Stimulated activated CD8-positive, alpha-beta memory T cell treated with anti-CD3 and anti-CD28 coated beads, Interleukin-12 subunit alpha, Interleukin-12 subunit beta, amount 100 ng/mL, for 4 hours (primary cell): ENCODE measurements around the gene NCCRP1.

Experiments used
- DNase-seq: peaks from one replicate; pipeline ENCODE4 v3.0.0-alpha.2; 2020; ENCODE audit warnings: low read depth

The NCCRP1 gene

DNA sequence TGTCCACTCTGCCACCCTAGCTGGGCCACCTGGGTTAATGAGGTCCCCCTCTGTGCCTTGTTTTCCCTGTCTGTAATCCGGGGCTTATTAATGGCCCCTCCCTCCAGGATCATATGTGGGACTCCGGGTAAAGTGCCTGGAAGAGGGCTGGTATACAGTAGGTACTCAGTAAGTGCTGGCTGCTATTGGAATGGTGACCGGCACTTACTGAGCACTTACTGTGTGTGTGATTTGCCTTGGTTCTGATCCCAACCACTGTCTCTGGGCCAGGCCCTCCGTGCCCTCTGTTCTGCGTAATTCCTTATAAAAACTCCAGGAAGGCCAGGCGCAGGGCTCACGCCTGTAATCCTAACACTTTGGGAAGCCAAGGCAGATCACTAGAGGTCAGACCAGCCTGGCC is 30.9 kb upstream of the NCCRP1 start:
- no peak for DNase-seq

DNA sequence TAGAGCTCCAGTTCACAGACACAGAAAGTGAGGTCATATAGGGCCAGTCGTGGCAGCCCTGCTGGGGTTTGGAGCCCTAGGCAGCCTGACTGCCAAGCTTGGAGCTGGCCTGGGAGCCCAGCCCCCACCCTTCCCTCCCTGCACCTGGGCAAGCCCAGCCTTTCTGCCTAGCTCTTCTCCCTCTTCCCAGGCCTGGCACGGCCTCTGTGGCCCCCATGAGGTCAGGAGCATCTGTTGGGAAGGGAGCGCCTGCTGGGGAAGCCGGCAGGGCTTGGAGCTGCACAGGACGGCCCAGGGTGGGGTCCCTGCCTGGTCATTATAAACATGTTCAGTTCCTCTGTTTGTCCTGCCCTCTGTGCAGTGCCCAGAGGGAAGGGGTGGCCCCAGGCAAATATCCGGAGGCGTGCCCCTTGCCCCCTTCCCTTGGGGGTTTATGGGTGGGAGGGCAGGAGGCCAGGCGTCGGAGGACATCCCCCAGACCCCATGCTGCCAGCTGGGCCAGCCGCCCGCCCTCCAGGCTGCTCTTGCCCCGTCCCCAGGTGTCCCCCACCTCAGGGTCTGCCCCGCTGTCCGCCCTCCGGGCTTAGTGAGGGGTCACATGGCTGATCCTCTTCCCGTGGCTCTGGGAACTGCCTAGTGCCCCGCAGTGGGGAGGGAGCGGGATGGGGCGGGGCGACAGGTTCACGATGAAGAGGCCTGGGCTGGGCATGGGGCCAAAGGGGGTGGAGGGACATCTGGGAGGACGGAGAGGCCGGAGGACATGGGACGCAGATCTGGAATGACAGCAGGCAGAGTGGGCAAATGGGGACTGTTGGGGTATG is 30.0 kb upstream of the NCCRP1 start:
- no peak for DNase-seq

DNA sequence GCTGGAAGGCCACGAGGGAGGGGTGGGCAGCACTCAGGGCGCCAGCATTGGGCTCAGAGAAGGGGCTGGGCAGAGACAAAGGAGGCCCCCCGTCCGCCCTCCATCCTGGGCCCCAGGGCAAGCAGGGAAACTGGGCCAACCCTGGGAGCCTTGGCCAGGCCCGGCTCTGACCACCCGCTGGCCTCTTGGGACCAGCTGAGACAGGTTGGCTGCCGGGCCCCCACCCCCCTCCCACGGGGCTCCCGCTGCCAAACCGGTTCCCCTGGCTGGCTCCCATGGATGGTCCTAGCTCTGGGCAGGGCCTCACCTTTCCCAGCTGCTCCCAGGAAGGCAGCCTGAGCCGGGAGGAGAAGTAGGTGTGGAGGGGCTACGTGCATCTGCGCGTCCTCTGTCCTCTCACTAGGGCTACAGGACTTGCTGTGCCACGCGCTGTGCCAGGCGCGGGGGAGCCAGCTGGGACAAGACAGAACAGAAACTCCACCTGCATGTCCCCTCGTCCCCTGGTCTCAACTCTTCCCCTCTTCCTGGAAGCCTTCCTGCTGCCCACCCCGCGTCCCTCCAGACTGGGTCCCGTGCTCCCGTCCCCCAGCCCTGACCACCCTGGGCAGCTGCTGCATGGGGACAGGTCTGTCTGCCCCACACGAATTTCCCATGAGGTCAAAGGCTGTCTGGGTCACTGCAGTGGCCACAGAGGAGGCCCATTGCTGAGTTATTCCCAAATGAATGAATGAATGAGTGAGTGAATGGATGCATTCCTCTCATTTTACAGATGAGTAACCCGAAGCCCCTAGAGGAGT is 29.1 kb upstream of the NCCRP1 start:
- no peak for DNase-seq

DNA sequence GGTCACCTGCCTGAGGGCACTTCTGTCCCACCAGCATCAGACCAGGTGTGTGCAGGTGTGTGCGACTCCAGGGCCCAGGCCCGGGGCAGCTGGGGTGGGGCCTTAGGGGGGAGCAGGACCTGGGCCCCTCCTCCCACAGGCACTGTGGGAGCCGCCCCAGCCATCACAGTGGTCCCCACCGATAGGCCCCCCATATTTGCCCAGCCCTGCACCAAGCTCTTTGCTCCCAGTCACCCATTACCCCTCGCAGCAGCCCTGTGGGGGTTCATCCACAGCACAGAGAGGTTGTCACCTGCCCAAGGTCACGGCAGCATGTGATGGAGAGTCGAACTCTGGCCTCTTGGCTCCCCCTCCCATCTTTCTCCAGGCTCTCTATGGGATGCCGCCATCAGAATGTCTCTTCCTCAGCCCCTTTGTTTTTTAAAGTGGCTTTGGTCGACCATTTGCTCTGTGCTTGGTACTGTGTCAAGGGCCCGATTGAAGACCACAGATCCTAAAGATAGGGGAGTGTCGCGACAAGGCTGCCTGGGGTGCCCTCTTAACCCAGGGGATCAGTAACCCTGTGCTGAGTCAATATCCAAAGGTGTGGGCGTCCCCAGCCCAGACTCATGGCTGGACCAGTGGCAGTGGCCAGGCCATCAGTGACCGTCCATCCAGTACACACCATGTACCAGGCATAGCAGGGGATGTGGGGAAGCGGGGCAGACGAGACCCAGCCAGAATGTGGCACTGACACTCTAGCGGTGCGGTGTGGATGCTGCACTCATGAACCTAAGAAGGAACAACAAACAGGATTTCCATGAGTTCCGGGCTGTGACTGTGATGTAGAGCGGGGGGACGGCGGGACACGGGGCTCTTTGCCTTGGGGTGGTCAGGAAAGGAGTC is 28.3 kb upstream of the NCCRP1 start:
- no peak for DNase-seq

DNA sequence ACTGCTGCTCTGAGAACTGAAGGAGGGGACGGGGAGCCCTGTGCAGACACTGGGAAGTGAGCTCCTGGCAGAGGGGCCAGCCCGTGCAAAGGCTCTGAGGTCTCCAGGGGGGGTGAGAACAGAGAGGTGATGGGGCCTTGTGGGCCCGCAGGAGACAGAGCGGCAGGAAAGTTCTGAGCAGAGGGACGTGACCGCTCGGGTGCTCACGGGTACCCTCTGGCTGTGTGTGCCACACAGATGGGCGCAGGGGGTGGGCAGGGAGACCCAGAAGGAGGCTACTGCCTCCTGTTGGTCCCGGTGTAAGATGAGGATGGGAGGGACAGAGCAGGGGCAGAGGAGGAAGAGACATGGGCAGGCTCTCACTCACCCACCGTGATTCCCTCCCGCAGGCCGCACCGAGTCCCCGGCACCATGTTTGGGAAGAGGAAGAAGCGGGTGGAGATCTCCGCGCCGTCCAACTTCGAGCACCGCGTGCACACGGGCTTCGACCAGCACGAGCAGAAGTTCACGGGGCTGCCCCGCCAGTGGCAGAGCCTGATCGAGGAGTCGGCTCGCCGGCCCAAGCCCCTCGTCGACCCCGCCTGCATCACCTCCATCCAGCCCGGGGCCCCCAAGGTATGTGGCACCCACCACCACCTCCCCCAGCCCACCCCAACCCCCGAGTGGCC is 27.5 kb upstream of the NCCRP1 start:
- DNase-seq: no peak

DNA sequence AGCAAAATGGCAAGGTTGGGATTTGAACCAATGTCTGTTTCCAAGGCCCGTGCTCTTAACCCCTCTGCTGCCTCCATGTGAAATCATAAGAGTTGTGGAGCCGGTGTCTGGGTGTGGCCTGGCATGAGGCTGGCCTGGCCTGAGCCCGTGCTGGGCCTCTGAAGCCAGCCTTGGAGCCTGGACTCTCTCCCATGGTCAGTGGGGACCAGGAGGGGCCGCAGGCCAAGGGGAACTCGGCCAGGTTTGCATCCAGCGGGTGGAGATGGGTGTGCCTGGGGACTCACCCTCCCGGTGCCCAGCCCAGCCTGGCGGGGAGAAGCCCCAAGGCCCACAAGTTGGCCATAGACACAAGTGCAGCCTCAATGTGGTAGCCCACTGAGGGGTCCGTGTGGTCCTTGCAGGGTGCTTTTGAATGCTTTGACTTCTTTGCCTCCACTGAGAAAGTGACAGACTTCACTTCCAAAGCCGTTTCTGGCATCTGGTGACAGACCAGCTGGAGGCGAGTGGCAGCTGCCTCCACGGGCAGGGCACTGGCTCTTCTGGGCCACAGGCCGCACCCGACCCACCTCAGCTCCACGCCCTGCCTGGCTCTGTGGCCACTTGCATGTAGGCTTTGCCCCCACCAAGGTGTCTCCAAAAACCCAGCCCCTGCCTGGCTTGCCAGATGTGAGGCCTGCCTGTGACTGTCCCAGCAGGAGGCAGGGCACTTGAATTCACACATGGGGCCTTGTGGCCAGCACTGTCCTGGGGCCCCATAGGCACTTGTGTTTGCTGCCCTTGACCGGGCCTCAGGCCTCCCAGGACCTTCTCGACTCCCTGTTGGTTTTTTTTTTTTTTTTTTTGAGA is 26.2 kb upstream of the NCCRP1 start:
- no peak for DNase-seq

DNA sequence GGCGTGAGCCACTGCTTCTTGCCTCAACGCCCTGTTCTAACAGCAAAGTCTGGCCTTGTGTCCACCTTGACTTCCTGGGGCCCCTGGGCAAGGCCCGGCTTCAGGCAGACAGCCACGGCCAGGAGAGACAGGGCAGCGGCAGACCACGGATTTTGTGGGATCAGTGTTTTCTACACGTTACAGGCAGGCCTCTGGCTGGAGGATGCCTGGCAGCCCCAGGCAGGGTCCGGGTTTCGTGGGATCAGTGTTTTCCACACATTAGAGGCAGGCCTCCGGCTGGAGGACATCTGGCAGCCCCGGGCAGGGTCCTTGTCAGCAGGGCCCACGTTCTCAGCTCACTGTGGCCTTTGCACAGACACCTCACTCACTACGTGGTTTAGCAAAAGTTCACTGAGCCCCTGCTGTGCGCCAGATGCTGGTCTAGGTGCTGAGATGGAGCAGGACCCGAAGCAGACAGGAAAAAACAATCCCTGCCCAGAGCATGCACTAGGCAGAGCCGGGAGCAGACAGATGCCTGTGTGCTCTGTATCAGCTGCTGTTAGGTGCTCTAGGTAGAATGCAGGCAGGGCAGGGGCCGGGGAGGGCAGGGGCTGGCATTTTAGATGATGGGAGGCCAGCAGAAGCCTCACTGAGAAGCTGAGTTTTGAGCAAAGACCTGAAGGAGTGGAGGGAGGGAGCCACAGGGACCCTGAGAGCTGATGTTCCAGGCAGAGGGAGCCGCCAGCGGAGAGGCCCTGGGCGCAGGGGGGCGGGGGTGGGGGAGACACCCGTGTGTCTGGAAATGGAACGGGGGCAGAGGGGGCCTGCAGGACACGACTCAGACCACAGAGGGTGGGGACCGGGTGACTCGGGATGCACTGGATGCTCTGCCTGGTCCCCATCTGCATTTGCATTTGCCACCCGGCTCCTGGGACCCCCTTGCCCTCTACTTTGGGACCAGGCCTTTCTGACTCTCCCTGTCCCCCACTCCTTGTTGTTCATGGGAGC is 25.0 kb upstream of the NCCRP1 start:
- no peak for DNase-seq

DNA sequence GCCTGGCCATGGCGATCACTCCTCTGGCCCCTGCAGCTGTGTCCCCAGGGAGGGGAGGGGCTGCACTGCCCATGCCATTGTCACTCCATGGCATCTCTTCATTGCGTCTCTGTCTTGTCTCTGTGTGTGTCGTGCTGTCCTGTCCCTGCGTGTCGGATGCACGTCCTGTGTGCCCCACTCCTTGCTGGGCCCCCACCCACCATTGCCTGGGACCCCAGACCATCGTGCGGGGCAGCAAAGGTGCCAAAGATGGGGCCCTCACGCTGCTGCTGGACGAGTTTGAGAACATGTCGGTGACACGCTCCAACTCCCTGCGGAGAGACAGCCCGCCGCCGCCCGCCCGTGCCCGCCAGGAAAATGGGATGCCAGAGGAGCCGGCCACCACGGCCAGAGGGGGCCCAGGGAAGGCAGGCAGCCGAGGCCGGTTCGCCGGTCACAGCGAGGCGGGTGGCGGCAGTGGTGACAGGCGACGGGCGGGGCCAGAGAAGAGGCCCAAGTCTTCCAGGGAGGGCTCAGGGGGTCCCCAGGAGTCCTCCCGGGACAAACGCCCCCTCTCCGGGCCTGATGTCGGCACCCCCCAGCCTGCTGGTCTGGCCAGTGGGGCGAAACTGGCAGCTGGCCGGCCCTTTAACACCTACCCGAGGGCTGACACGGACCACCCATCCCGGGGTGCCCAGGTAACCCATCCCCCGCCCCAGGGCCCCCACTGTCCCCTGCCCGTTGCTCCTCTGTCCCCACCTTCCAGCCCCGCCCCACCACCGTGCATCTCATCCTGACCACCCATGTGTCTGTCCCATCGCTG is 23.9 kb upstream of the NCCRP1 start:
- DNase-seq: no peak

DNA sequence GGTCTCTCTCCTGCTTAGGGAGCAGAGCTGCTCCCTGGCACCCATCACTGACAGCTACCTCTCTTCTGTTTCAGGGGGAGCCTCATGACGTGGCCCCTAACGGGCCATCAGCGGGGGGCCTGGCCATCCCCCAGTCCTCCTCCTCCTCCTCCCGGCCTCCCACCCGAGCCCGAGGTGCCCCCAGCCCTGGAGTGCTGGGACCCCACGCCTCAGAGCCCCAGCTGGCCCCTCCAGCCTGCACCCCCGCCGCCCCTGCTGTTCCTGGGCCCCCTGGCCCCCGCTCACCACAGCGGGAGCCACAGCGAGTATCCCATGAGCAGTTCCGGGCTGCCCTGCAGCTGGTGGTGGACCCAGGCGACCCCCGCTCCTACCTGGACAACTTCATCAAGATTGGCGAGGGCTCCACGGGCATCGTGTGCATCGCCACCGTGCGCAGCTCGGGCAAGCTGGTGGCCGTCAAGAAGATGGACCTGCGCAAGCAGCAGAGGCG is 23.2 kb upstream of the NCCRP1 start:
- DNase-seq: no peak

DNA sequence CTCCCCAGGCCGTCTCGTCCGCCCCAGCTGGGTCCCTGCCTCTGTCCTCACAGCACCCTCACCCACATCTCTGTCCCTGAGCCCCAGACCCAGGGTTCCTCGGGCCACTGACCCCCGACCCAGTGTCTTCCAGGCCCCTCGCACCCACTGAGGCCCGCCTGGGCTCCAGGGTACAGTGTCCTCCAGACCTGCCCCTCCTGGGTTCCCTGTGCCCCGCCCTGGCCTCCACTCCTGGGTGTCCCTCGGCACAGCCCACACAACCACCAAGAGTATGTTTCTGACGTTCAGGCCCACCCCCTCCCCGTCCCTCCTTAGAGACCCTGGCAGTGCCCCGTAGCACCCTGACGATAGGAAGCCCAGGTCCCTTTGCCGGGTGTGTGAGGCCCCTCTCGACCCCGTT is 22.6 kb upstream of the NCCRP1 start:
- no peak for DNase-seq

DNA sequence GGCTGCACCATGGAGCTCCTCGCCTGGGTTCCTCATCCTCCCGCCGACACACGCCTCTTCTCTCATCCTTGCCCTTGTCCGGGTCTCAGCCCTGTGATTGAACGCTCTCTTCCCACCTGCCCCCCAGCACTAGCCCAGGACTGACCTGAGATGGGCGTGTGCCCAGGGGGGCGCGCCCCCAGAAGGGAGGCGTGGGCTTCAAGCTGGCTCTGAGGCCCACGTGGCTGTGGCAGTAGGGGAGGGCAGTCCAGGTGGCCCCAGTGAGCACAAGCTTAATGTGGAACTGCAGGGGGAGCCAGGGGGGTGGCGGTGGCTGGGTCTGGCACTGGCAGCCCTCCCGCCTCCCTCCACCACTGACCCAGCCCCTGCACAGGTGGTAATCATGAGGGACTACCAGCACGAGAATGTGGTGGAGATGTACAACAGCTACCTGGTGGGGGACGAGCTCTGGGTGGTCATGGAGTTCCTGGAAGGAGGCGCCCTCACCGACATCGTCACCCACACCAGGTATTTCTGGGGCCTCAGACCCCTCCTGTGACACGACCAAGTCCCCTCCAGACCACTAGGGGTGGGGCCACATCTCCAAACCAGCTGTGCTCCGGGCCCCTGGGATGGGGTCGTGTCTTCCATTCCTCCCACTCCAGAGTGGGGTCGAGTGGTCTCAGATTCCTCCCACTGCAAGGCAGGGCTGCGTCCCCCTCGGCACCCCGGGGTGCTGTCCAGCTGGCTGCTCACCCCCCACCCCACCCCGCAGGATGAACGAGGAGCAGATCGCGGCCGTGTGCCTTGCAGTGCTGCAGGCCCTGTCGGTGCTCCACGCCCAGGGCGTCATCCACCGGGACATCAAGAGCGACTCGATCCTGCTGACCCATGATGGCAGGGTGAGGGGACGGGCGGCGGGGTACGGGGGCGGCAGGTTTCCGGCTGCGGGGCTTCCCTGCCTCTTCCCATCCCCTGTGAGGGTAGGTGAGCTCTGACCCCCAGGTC is 21.9 kb upstream of the NCCRP1 start:
- no peak for DNase-seq

DNA sequence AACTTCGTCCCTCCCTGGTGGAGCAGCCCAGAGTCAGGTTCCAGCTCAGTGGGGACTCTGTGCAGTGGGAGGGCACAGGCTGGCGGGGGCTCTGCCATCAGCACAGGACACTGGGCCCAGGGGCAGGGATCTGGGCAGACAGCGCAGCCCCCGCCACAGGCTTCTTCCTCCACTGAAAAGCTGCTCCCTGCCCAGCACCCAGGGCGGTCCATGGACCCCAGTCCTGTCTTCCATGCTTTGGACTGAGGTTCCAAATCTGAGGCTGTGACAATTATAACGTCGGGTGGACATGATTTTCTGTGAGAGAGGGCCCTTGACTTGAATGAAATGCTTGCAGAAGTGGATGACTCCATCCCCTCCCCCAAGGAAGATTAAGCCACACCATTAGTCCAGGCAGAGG is 21.2 kb upstream of the NCCRP1 start:
- DNase-seq: no peak

DNA sequence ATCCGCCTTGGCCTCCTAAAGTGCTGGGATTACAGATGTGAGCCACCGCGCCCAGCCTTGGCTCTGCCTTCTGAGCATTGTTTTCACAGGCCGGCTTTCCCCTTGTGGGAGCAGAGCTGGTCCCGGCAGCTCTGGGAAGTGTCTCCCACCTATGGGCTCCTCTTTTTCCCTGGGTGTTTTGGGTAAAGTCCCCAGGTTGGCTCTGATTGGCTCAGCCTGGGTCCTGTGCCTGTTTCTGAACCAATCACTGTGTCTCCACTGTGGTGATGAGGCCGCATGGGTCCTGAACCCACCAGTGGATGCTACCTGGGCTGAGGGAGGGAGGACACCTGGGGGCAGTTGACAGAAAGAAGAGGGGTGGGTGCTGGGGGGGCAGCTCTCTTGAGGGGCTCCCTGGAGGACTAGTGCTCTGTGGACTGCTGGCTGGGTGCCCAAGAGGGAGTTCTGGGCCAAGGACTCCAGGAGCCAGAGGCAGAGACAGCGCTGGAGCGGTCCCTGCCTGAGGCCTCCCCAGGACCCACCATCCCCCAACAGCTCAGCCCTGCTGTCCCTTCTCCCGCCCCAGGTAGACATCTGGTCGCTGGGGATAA is 19.6 kb upstream of the NCCRP1 start:
- DNase-seq: no peak

DNA sequence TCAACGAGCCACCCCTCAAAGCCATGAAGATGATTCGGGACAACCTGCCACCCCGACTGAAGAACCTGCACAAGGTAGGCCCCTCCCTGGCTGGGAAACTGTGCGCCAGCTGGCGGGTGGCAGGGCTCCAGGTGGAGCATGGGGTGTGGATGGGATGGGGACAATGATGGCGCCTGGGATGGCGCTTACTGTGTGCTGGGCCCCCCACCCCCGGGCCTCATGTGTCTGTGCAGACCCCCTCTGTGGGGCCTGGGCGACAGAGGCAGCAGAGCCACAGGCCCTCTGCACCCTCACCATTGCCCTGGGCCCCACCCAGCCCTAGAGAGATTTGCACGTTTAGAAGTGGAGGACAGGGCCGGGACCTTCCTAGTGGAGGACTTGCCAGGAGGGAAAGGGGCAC is 19.0 kb upstream of the NCCRP1 start:
- no peak for DNase-seq

DNA sequence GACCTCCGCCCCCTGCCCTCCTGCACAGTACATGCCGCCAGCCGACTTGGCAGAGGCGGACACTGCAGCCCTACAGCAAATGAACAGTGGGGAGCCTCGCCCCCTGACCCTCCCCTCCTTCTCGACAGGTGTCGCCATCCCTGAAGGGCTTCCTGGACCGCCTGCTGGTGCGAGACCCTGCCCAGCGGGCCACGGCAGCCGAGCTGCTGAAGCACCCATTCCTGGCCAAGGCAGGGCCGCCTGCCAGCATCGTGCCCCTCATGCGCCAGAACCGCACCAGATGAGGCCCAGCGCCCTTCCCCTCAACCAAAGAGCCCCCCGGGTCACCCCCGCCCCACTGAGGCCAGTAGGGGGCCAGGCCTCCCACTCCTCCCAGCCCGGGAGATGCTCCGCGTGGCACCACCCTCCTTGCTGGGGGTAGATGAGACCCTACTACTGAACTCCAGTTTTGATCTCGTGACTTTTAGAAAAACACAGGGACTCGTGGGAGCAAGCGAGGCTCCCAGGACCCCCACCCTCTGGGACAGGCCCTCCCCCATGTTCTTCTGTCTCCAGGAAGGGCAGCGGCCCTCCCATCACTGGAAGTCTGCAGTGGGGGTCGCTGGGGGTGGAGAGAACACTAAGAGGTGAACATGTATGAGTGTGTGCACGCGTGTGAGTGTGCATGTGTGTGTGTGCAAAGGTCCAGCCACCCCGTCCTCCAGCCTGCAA is 18.3 kb upstream of the NCCRP1 start:
- no peak for DNase-seq

DNA sequence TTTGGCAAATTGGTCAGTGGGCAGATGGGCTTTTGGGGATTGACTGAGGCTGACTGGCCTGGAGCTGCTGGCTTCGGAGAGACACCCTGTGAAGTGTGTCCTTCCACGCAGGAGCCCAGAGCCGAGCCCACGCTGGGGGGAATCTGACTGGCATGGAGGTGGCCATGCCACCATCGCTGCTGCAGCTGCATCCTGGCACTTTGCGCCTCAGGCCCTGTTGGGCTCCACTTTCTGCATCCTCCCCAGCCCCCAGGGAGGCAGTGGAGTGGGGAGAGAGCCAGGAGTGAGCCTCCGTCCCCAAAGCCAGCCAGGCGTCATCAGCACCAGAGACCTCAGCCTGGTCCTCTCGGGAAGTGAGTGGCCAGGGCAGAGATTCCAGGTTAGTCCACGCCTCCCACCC is 17.0 kb upstream of the NCCRP1 start:
- DNase-seq: no peak
